Psoas muscle (tissue), 8 donors: ENCODE data around the gene VPS37C. TPM values are rescaled to one million over a fixed set of nuclear protein-coding genes. Genes with fewer than 3 reads are reported as not detected.
A peak's percentile ranks its signal among the peaks of the same experiment; 100 is the strongest.

Source experiments
- ATAC-seq, 4 donors: fragments of 200-7000 bp; cut with Tn5 transposase; one replicate each; pipeline ENCODE4 v1.9.1; 2020; ENCODE audit warnings: moderate library complexity in 3 of 4, mild to moderate bottlenecking in 2 of 4
- DNase-seq, 2 donors: peaks; one replicate each; pipeline ENCODE4 v3.0.0-alpha.2; 2020
- H3K27ac ChIP-seq: fragments of 200-600 bp; one replicate; pipeline ENCODE4 v1.8.0; 2022
- H3K27me3 ChIP-seq, 3 donors: fragments of 200-600 bp in 1 of 3; one replicate each; pipeline versions ENCODE4 v1.6.1 to v1.8.0; 2013 to 2022; ENCODE audit warnings: low read length in 2 of 3, mild to moderate bottlenecking in 2 of 3, moderate library complexity in 1 of 3; ENCODE audit not compliant: insufficient read depth in 3 of 3
- H3K36me3 ChIP-seq, 2 donors: fragments of 200-600 bp in 1 of 2; one replicate each; pipeline versions ENCODE4 v1.6.1 to v1.8.0; 2013 to 2022; ENCODE audit warnings: low read depth in 1 of 2, mild to moderate bottlenecking in 1 of 2, moderate library complexity in 1 of 2; ENCODE audit not compliant: insufficient read depth in 1 of 2
- H3K4me1 ChIP-seq: fragments of 200-600 bp; one replicate; pipeline ENCODE4 v1.8.0; 2022
- H3K4me3 ChIP-seq: fragments of 200-600 bp; one replicate; pipeline ENCODE4 v1.8.0; 2022; ENCODE audit warnings: mild to moderate bottlenecking
- H3K9me3 ChIP-seq: fragments of 200-600 bp; one replicate; pipeline ENCODE4 v1.8.0; 2022
- CTCF ChIP-seq: fragments of 200-600 bp; IDR thresholded peaks from one replicate; pipeline ENCODE4 v1.8.0; 2022; ENCODE audit warnings: antibody characterized with exemption
- WGBS, 3 donors: extraction: QIAGEN DNeasy Blood & Tissue Kit; methylation state at CpG; one replicate each; pipeline versions ENCODE4 v1.1.6 to v1.1.7; 2013; 5-methylcytosine and 5-hydroxymethylcytosine counted together
- intact Hi-C, 2 donors: fragments of 100-400 bp; cut with DNase I; formaldehyde crosslinking; loops; one replicate each; pipeline versions ENCODE4 v1.11.0 to v1.14.2; 2022
- polyA plus RNA-seq, 3 donors: library from polyadenylated mRNA; stranded (reverse); fragments of 200-250 nt; gene quantifications; one replicate each; pipeline ENCODE4 v1.2.3, GENCODE V29; 2013
- total RNA-seq, 4 donors: library from RNA; stranded (reverse); fragmentation: NEBNext Ultra II Directional in 2 of 4; extraction: Animal tissue kit (Norgen Biotek cat#: 25700) in 2 of 4; gene quantifications; one replicate each; pipeline versions ENCODE4 v1.2.1 to v1.2.4, GENCODE V29; 2021 to 2023
- donor health status: healthy with polysubstance abuse.
- donor health status: DM: no; HTN: no; CAD: no; lungs with moderate emphysema.
- donor health status: Bipolar disorder and iron deficiency.
- donor health status: healthy.
- donor health status: DM: yes; HTN: yes; CAD: no.
- donor health status: DM: no; HTN: no; CAD: no.
- donor health status: DM: no; HTN: no; CAD: no.
- donor health status: DM: yes; HTN: yes; CAD: no.

VPS37C gene
- total and polyA plus RNA-seq, 7 donors: 16.9 to 39.8 (median 25.6) TPM

- intact Hi-C loops: no loop called here
Measured at GRCh38 chr11:61176446-61176845, 15.2 kb upstream of the VPS37C start.

GRCh38 chr11:61174949-61175348 is 13.7 kb upstream of the VPS37C start:
- ATAC-seq (no peak), DNase-seq (no peak)
- TF ChIP-seq CTCF: no peak
- WGBS, 3 donors: 63 to 69% (median 64%) methylated on average over 5 to 6 of the region's 6 CpGs
- Histone ChIP-seq H3K27me3 (no peaks in the 10 kb centered on the region), H3K36me3 (no peaks in the 10 kb centered on the region), H3K4me1 (no peaks in the 10 kb centered on the region), H3K4me3 (no peak overlapping the region), H3K9me3 (no peaks in the 10 kb centered on the region), H3K27ac (no peak overlapping the region)
- intact Hi-C loops: no loop called here

More at GRCh38 chr11:61176446-61176845, 15.2 kb upstream of the VPS37C start:
- Histone ChIP-seq H3K27ac (no peak overlapping the region), H3K4me3 (no peak overlapping the region), H3K4me1 (no peaks in the 10 kb centered on the region), H3K36me3 (no peaks in the 10 kb centered on the region), H3K9me3 (no peaks in the 10 kb centered on the region), H3K27me3 (no peaks in the 10 kb centered on the region)
- no peak for DNase-seq
- ATAC-seq: no peak
- WGBS, 3 donors: 63 to 73% (median 71%) methylated on average over 6 of the region's 6 CpGs
- no peak for TF ChIP-seq CTCF

GRCh38 chr11:61174273-61174672 is 13.0 kb upstream of the VPS37C start:
- no peaks in the 10 kb centered on the region for H3K36me3 ChIP-seq
- H3K27me3 ChIP-seq: no peaks in the 10 kb centered on the region
- H3K9me3 ChIP-seq: no peaks in the 10 kb centered on the region
- 75 to 76% (median 75%) methylated on average over 6 of the region's 6 CpGs for WGBS, 3 donors
- no peak for ATAC-seq
- H3K4me3 ChIP-seq: no peak overlapping the region
- no peaks in the 10 kb centered on the region for H3K4me1 ChIP-seq
- intact Hi-C loops: no loop called here
- no peak overlapping the region for H3K27ac ChIP-seq
- DNase-seq: no peak
- no peak for TF ChIP-seq CTCF

GRCh38 chr11:61173456-61173855 is 12.2 kb upstream of the VPS37C start:
- WGBS, 3 donors: 52 to 66% (median 58%) methylated on average over 4 of the region's 4 CpGs
- DNase-seq: no peak
- peak; percentile 15 for TF ChIP-seq CTCF
- Histone ChIP-seq H3K9me3 (no peaks in the 10 kb centered on the region), H3K4me3 (no peak overlapping the region), H3K27ac (no peak overlapping the region), H3K36me3 (no peaks in the 10 kb centered on the region), H3K4me1 (no peaks in the 10 kb centered on the region), H3K27me3 (no peaks in the 10 kb centered on the region)
- intact Hi-C loops: no loop called here
- ATAC-seq: no peak

GRCh38 chr11:61172888-61173287 is 11.7 kb upstream of the VPS37C start:
- no peak for TF ChIP-seq CTCF
- H3K4me1 ChIP-seq: no peaks in the 10 kb centered on the region
- WGBS, 3 donors: 88 to 92% (median 90%) methylated on average over 3 of the region's 3 CpGs
- DNase-seq (no peak), ATAC-seq (no peak)
- intact Hi-C loops: no loop called here
- no peaks in the 10 kb centered on the region for H3K36me3 ChIP-seq
- H3K9me3 ChIP-seq: no peaks in the 10 kb centered on the region
- no peak overlapping the region for H3K27ac ChIP-seq
- H3K27me3 ChIP-seq: no peaks in the 10 kb centered on the region
- H3K4me3 ChIP-seq: no peak overlapping the region
